GM10266 (cell line): Measurements from ENCODE around the gene CHPF.

Experiments used
- DNase-seq: peaks from one replicate; pipeline ENCODE4 v3.0.0; 2012; ENCODE audit errors: extremely low spot score
- TF ChIP-seq, protein P1 (sequence below): IDR thresholded peaks from 2 replicates; pipeline ENCODE4 v1.5.1; 2012; ENCODE audit warnings: mild to moderate bottlenecking, low read depth; ENCODE audit not compliant: control insufficient read depth, insufficient read depth; ENCODE audit errors: missing control alignments

Gene CHPF

GRCh38 chr2:219565130-219566080 lies 21.8 kb upstream of the CHPF start:
- DNase-seq: no peak
- TF ChIP-seq, protein P1, sequence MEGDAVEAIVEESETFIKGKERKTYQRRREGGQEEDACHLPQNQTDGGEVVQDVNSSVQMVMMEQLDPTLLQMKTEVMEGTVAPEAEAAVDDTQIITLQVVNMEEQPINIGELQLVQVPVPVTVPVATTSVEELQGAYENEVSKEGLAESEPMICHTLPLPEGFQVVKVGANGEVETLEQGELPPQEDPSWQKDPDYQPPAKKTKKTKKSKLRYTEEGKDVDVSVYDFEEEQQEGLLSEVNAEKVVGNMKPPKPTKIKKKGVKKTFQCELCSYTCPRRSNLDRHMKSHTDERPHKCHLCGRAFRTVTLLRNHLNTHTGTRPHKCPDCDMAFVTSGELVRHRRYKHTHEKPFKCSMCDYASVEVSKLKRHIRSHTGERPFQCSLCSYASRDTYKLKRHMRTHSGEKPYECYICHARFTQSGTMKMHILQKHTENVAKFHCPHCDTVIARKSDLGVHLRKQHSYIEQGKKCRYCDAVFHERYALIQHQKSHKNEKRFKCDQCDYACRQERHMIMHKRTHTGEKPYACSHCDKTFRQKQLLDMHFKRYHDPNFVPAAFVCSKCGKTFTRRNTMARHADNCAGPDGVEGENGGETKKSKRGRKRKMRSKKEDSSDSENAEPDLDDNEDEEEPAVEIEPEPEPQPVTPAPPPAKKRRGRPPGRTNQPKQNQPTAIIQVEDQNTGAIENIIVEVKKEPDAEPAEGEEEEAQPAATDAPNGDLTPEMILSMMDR: no peak

- TF ChIP-seq, protein P1: no peak
- no peak for DNase-seq
Measured at GRCh38 chr2:219563271-219563928, 19.8 kb upstream of the CHPF start.

DNA sequence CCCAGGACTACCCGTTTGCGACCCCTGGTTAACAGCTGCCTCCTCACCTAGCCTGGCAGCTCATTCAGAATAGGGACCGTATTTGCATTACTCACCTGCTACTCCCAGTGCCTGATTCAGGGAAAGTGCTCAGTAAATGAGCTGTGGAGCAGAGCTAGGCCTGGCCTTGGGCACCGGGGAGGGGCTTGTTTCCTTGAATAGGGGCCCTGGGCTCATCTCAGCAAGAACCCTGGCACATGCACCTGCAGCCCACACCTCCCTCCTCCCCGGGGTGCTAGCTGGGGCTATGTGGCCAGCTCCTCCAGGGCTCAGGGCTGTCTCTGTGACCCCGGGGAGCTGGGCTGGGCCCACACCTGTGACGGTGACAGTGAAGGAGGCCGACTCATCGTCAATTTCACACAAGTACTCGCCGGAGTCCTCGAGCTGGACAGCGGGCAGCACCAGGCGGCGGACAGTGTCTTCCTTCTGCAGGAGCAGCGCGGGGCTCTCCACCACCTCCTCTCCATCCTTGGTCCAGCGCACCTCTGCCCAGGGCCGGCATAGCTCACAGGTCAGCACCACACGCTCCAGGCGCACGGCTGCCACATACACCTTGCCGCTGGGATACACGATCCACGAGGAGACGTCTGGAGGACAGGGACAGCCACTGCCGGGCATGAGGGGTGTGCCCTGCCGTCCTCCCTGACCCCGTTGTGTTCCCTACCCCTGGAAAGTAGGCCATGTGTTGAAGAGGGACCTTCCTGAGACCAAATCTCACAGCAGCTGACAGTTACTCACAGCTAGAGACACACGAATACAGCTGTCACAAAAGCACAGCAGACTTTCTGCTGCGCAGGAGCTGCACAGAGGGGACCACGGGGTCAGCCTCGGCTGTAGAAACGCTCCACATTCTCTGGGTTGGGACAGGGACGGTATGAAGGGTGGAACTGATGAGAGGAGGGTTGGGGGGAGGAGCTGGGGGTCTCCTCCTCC lies 18.7 kb upstream of the CHPF start:
- TF ChIP-seq, protein P1: no peak
- no peak for DNase-seq

- TF ChIP-seq, protein P1: no peak
- no peak for DNase-seq
Measured at GRCh38 chr2:219561179-219562048, 17.8 kb upstream of the CHPF start.

- TF ChIP-seq, protein P1: no peak
Measured at GRCh38 chr2:219560893-219561178, 17.2 kb upstream of the CHPF start.

More at GRCh38 chr2:219560893-219561178, 17.2 kb upstream of the CHPF start:
- no peak for DNase-seq
